WTC11 (cell line): Measurements from ENCODE around the gene SMCO2.

Experiments
- ATF2 ChIP-seq: sonication (generic); formaldehyde crosslinking; IDR thresholded peaks from 2 replicates; pipeline ENCODE4 v1.8.1; 2022; ENCODE audit warnings: low read depth, missing genetic modification reagents, borderline replicate concordance
- CTCF ChIP-seq: fragments of 200-600 bp; IDR thresholded peaks from 2 replicates; pipeline ENCODE4 v1.8.0; 2022; ENCODE audit warnings: antibody characterized with exemption
- FOXJ3 ChIP-seq: sonication (generic); formaldehyde crosslinking; IDR thresholded peaks from 2 replicates; pipeline ENCODE4 v1.9.0; 2021; ENCODE audit warnings: missing genetic modification reagents, mild to moderate bottlenecking, borderline replicate concordance
- MAX ChIP-seq: sonication (generic); formaldehyde crosslinking; IDR thresholded peaks from 2 replicates; pipeline ENCODE4 v1.8.0; 2022; ENCODE audit warnings: mild to moderate bottlenecking, missing genetic modification reagents
- OVOL2 ChIP-seq: fragments of 250-450 bp; sonication (Bioruptor Pico); IDR thresholded peaks from 2 replicates; pipeline ENCODE4 v1.9.0; 2021; ENCODE audit warnings: mild to moderate bottlenecking, borderline replicate concordance
- PRRX2 ChIP-seq: fragments of 250-450 bp; sonication (Bioruptor Pico); IDR thresholded peaks from 2 replicates; pipeline ENCODE4 v1.8.0; 2021; ENCODE audit warnings: mild to moderate bottlenecking
- SP1 ChIP-seq: sonication (generic); formaldehyde crosslinking; conservative IDR thresholded peaks from 2 replicates; pipeline ENCODE4 v1.8.1; 2022; ENCODE audit warnings: missing genetic modification reagents
- ZNF121 ChIP-seq: sonication (generic); formaldehyde crosslinking; IDR thresholded peaks from 2 replicates; pipeline ENCODE4 v1.8.0; 2023; ENCODE audit warnings: missing genetic modification reagents

GRCh38 chr12:27497446-27497845, 50.9 kb downstream of the SMCO2 start:
- no peak for TF ChIP-seq SP1 (CRISPR knock-in tag)
- no peak for TF ChIP-seq PRRX2 (CRISPR knock-in tag)
- no peak for TF ChIP-seq OVOL2 (CRISPR knock-in tag)
- TF ChIP-seq ZNF121 (CRISPR knock-in tag), result no peak
- no peak for TF ChIP-seq CTCF
- TF ChIP-seq MAX, result no peak
- TF ChIP-seq ATF2 (CRISPR knock-in tag), result no peak
- no peak for TF ChIP-seq FOXJ3 (CRISPR knock-in tag)
